GM12801 (cell line): Measurements from ENCODE around the gene TMEM151A.

Experiments
- TF ChIP-seq, protein P1 (sequence below): IDR thresholded peaks from one replicate; pipeline ENCODE4 v1.5.1; 2011; ENCODE audit warnings: control low read depth; ENCODE audit not compliant: insufficient read length; ENCODE audit errors: extremely low read depth

TMEM151A gene

GRCh38 chr11:66345316-66345649 is 53.6 kb downstream of the TMEM151A start:
- TF ChIP-seq, protein P1, sequence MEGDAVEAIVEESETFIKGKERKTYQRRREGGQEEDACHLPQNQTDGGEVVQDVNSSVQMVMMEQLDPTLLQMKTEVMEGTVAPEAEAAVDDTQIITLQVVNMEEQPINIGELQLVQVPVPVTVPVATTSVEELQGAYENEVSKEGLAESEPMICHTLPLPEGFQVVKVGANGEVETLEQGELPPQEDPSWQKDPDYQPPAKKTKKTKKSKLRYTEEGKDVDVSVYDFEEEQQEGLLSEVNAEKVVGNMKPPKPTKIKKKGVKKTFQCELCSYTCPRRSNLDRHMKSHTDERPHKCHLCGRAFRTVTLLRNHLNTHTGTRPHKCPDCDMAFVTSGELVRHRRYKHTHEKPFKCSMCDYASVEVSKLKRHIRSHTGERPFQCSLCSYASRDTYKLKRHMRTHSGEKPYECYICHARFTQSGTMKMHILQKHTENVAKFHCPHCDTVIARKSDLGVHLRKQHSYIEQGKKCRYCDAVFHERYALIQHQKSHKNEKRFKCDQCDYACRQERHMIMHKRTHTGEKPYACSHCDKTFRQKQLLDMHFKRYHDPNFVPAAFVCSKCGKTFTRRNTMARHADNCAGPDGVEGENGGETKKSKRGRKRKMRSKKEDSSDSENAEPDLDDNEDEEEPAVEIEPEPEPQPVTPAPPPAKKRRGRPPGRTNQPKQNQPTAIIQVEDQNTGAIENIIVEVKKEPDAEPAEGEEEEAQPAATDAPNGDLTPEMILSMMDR: no peak
